Subcutaneous abdominal adipose tissue (tissue), 5 donors: ENCODE measurements around the gene SAMD4A.
A peak's percentile ranks its signal among the peaks of the same experiment; 100 is the strongest.

Source experiments
- H3K27ac ChIP-seq: one replicate; pipeline ENCODE4 v1.7.0; 2013; ENCODE audit warnings: low read depth, mild to moderate bottlenecking, inconsistent platforms, low read length, moderate library complexity
- H3K27me3 ChIP-seq, 5 donors: one replicate each; pipeline ENCODE4 v1.7.0; 2013; ENCODE audit warnings: low read length in 5 of 5, inconsistent platforms in 1 of 5; ENCODE audit not compliant: control insufficient read depth in 5 of 5, insufficient read depth in 4 of 5
- H3K36me3 ChIP-seq, 5 donors: one replicate each; pipeline ENCODE4 v1.7.0; 2013; ENCODE audit warnings: low read length in 5 of 5; ENCODE audit not compliant: control insufficient read depth in 5 of 5, insufficient read depth in 5 of 5
- H3K4me1 ChIP-seq, 5 donors: one replicate each; pipeline ENCODE4 v1.7.0; 2013; ENCODE audit warnings: low read length in 5 of 5, mild to moderate bottlenecking in 3 of 5, moderate library complexity in 1 of 5; ENCODE audit not compliant: control insufficient read depth in 5 of 5, insufficient read depth in 5 of 5
- H3K4me3 ChIP-seq, 5 donors: one replicate each; pipeline ENCODE4 v1.7.0; 2013; ENCODE audit warnings: low read length in 5 of 5, low read depth in 1 of 5
- H3K9ac ChIP-seq, 5 donors: one replicate each; pipeline ENCODE4 v1.7.0; 2013; ENCODE audit warnings: low read length in 5 of 5, mild to moderate bottlenecking in 4 of 5, moderate library complexity in 3 of 5
- H3K9me3 ChIP-seq, 5 donors: one replicate each; pipeline ENCODE4 v1.7.0; 2013; ENCODE audit warnings: low read length in 5 of 5; ENCODE audit not compliant: control insufficient read depth in 5 of 5
- donor health status: healthy.
- donor health status: healthy.
- donor health status: healthy.
- donor health status: healthy.
- donor health status: healthy.

SAMD4A gene

DNA sequence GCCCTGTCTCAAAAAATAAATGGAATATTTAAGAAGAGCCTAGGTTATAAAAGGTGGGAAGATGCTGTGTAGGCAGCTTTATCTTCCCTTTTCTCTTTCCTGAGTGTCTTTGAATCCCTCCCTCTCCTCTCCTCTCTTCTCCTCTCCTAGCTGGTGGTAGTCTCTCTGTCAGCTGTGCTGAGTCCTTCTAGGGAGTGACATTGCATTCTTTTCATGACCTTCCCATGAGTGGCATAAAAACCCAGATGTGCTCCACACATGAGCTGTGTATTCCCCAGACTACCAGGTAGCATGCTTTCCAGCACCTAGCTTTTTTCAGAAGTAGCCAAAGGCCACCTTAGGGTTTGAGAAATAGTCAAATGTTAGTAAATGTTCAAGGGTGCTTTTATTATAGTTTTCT lies 23.6 kb downstream of the SAMD4A start:
- H3K27ac ChIP-seq: no peak overlapping the region
- peaks cover 0 to 15% (median 10%) of the 10 kb centered on the region in 5 donors for H3K4me1 ChIP-seq
- no peak overlapping the region for H3K9ac ChIP-seq
- H3K9me3 ChIP-seq: no peaks in the 10 kb centered on the region
- no peaks in the 10 kb centered on the region for H3K27me3 ChIP-seq
- peaks cover 0 to 4% (median 0%) of the 10 kb centered on the region in 5 donors for H3K36me3 ChIP-seq
- no peak overlapping the region for H3K4me3 ChIP-seq

DNA sequence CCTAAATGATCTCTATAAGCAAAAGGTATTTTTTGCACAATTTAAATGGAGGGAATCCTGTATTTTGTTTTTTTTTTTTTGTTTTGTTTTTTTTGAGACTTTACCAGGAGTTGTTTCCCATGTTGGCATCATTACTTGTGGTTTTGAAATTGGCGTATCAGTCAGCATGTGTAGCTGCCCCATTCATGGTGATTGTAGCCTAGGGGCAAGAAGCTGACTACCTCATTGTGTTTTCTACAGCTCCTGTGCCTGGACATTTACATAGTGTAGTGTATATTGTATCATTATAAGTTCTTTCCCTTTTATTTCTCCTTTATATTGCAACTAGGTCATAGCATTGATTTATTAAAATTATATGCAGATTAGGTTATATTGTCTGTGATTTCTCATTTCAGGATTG lies 24.5 kb downstream of the SAMD4A start:
- Histone ChIP-seq H3K27ac (no peak overlapping the region), H3K4me3 (no peak overlapping the region), H3K36me3 (peaks cover 0 to 4% (median 0%) of the 10 kb centered on the region in 5 donors), H3K9me3 (no peaks in the 10 kb centered on the region), H3K9ac (no peak overlapping the region), H3K4me1 (peaks cover 0 to 15% (median 10%) of the 10 kb centered on the region in 5 donors), H3K27me3 (no peaks in the 10 kb centered on the region)

- Histone ChIP-seq H3K4me3 (no peak overlapping the region), H3K4me1 (peaks cover 0 to 15% (median 10%) of the 10 kb centered on the region in 5 donors), H3K9ac (no peak overlapping the region), H3K36me3 (peaks cover 0 to 4% (median 0%) of the 10 kb centered on the region in 5 donors), H3K27ac (no peak overlapping the region), H3K9me3 (no peaks in the 10 kb centered on the region), H3K27me3 (no peaks in the 10 kb centered on the region)
Measured at GRCh38 chr14:54591866-54592265, 24.9 kb downstream of the SAMD4A start.

DNA sequence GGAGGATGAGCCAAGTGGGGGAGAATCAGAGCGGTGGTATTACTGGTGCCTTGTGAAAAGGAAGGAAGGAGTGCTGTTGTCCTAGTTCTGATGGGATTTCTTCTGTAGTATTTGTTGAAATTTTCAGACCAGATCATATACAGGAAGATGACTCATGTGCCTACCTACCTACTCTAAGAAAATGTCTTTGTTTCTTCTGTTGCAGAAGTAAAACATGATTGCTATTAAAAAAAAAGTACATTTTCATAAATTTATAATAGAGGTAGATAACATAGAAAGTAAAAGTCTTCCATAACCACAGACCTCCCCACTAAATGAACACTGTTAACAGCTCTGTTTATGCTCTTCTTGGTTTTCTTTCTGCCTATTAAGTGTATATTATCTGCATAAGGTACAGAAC lies 26.9 kb downstream of the SAMD4A start:
- Histone ChIP-seq H3K9ac (no peak overlapping the region), H3K4me3 (no peak overlapping the region), H3K4me1 (peaks cover 0 to 15% (median 12%) of the 10 kb centered on the region in 5 donors), H3K9me3 (no peaks in the 10 kb centered on the region), H3K27ac (no peak overlapping the region), H3K36me3 (peaks cover 0 to 4% (median 0%) of the 10 kb centered on the region in 5 donors), H3K27me3 (no peaks in the 10 kb centered on the region)

- Histone ChIP-seq H3K9ac (no peak overlapping the region), H3K9me3 (no peaks in the 10 kb centered on the region), H3K4me1 (peaks cover 0 to 15% (median 12%) of the 10 kb centered on the region in 5 donors), H3K27ac (no peak overlapping the region), H3K36me3 (peaks cover 0 to 2% (median 0%) of the 10 kb centered on the region in 5 donors), H3K4me3 (no peak overlapping the region), H3K27me3 (no peaks in the 10 kb centered on the region)
Measured at GRCh38 chr14:54594537-54594936, 27.6 kb downstream of the SAMD4A start.

GRCh38 chr14:54597795-54598443 lies 31.0 kb downstream of the SAMD4A start:
- H3K27me3 ChIP-seq: no peaks in the 10 kb centered on the region
- no peak overlapping the region for H3K9ac ChIP-seq
- H3K36me3 ChIP-seq: no peaks in the 10 kb centered on the region
- H3K27ac ChIP-seq: no peak overlapping the region
- H3K4me1 ChIP-seq: peaks cover 0 to 6% (median 5%) of the 10 kb centered on the region in 5 donors
- H3K9me3 ChIP-seq: no peaks in the 10 kb centered on the region
- H3K4me3 ChIP-seq: no peak overlapping the region

DNA sequence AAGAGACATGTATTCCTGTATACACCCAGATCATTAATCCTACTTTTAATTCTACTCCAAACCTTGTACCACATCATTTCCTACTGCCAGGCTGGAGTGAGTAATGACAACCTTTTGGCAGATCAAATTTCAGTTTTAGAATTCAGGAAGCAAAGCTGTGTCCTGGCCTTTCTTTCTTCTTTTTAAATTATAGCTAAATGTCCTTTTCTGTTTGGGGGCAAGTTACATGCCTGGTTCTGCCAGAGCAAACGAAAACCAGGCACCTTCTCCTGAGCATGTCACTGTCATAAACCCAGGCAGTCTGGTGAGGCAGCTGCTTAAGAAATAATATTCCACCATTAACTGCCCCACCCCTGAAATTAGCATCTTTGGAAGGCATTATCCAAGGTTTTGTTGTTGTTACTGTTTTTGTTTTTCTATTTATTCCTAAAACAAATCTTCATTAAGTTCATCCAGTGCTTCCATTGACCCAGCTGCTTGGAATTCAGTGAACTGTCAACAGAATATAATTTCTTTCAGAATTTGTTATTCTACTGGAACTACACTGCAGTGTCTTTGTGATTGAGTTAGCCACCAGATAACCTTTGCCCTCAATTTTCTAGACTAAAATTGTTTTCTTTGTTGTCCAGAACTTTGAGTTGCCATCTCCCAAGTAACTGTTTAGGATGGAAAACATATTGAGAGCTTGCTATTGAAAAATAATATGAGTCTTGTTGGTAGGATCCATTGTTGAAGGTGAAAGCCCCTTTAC lies 33.2 kb downstream of the SAMD4A start:
- no peak overlapping the region for H3K9ac ChIP-seq

GRCh38 chr14:54600717-54601109 lies 33.8 kb downstream of the SAMD4A start:
- Histone ChIP-seq H3K9me3 (no peaks in the 10 kb centered on the region), H3K27ac (no peak overlapping the region), H3K4me3 (no peak overlapping the region), H3K36me3 (no peaks in the 10 kb centered on the region), H3K9ac (no peak overlapping the region), H3K4me1 (peaks cover 0 to 7% (median 2%) of the 10 kb centered on the region in 5 donors), H3K27me3 (no peaks in the 10 kb centered on the region)

More for the DNA sequence above, 33.2 kb downstream of the SAMD4A start:
- Histone ChIP-seq H3K27me3 (no peaks in the 10 kb centered on the region), H3K36me3 (no peaks in the 10 kb centered on the region), H3K9me3 (no peaks in the 10 kb centered on the region), H3K4me1 (peaks cover 0 to 7% (median 2%) of the 10 kb centered on the region in 5 donors), H3K4me3 (no peak overlapping the region), H3K27ac (no peak overlapping the region)

DNA sequence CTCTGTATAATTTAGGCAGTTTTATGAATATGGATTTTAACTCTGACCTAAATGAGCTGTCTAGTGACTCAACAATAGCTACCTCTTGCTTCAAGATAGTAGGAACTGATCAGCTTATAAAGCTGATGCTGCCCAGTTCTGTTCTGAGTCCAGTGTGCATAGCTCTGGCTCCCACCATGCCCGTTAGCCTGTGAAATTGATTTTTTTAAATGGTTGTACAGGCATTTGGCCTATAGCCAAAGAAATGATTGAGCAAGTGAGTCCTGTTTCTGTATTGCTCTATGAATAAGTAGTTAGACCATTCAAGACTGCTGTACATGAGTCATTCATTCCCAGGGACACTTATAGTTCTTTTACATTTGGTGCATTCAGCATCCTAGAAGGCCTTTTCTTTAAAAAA lies 36.4 kb downstream of the SAMD4A start:
- H3K36me3 ChIP-seq: no peaks in the 10 kb centered on the region
- H3K27ac ChIP-seq: peak overlapping the region; percentile 45
- no peaks in the 10 kb centered on the region for H3K9me3 ChIP-seq
- H3K9ac ChIP-seq: no peak overlapping the region
- no peaks in the 10 kb centered on the region for H3K27me3 ChIP-seq
- no peak overlapping the region for H3K4me3 ChIP-seq
- H3K4me1 ChIP-seq: peaks cover 0 to 15% (median 7%) of the 10 kb centered on the region in 5 donors

DNA sequence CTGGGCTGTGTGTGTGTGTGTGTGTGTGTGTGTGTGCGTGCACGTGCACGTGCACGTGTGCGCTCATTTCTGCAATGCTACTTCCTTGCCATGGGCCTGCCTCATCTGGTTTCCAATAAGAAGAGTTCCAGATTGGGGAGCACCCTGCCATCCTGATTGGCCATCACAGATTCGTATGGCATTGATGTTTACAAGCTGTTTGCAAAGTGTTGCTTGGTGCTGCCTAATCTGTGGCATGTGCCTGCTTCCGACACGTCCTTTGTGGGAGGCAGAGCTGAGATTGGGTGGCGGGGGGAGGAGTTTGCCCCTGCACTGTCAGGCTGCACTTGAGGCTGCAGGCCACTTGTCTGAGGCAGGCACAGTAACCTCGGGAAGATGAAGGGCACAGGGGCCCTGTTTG lies 39.2 kb downstream of the SAMD4A start:
- no peak overlapping the region for H3K9ac ChIP-seq
- peaks cover 0 to 13% (median 6%) of the 10 kb centered on the region in 5 donors for H3K4me1 ChIP-seq
- no peak overlapping the region for H3K27ac ChIP-seq
- peaks cover 0 to 3% (median 0%) of the 10 kb centered on the region in 5 donors for H3K9me3 ChIP-seq
- H3K4me3 ChIP-seq: no peak overlapping the region
- H3K27me3 ChIP-seq: no peaks in the 10 kb centered on the region
- H3K36me3 ChIP-seq: peaks cover 0 to 2% (median 0%) of the 10 kb centered on the region in 5 donors
